Measurements from ENCODE around the gene GPN1. TPM values are rescaled to one million over a fixed set of nuclear protein-coding genes. Genes with fewer than 3 reads are reported as not detected.

The GPN1 gene
- total RNA-seq, 1 experiment from 2014 or later, result 61.1 TPM

DNA sequence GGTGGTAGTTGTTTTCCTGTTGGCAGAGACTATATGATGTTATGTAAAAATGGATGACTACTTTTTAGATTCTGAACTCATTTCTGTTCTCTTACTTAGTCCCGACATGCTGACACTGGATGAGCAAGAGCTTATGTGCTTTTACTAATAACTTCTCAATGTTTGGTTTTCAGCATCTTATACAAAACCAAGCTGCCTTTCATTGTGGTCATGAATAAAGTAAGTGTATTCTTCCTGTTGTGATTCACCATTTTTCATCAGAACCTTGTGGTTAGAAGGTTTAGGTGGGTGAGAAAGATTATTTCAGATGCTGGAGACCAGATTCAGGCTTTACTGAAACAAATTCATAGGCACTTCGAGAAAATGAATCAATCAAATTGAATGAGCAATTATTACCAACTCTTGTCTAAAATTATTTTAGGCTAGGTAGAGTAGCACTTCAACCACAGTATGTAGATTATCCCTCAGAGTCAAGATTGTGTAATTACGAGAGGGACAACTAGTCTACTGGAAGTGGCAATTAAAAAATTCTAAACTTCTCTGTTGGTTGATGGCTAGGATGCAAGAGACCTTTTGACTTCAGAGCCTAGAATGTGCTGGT is 9.3 kb downstream of the GPN1 start:
- Histone ChIP-seq H3K36me3 (ENCODE audit: insufficient read depth, low read length, poor library complexity, severe bottlenecking) (peaks cover 72% of the 10 kb centered on the region), H3K9me3 (ENCODE audit: low read depth, low read length, poor library complexity, severe bottlenecking) (no peaks in the 10 kb centered on the region), H3K27ac (ENCODE audit: low read depth, low read length, poor library complexity, severe bottlenecking) (no peak overlapping the region), H3K4me1 (ENCODE audit: insufficient read depth, low read length, poor library complexity, severe bottlenecking) (no peaks in the 10 kb centered on the region), H3K4me3 (ENCODE audit: low read depth, low read length, poor library complexity, severe bottlenecking) (no peak overlapping the region), H3K27me3 (replicated peaks; ENCODE audit: insufficient read depth, low read depth, low read length, poor library complexity) (no peaks in the 10 kb centered on the region)
- no peak for TF ChIP-seq EZH2 (IDR thresholded peaks at IDR 0.05; ENCODE audit: borderline replicate concordance, low read depth, low read length, poor library complexity, severe bottlenecking)
- TF ChIP-seq, protein P1, sequence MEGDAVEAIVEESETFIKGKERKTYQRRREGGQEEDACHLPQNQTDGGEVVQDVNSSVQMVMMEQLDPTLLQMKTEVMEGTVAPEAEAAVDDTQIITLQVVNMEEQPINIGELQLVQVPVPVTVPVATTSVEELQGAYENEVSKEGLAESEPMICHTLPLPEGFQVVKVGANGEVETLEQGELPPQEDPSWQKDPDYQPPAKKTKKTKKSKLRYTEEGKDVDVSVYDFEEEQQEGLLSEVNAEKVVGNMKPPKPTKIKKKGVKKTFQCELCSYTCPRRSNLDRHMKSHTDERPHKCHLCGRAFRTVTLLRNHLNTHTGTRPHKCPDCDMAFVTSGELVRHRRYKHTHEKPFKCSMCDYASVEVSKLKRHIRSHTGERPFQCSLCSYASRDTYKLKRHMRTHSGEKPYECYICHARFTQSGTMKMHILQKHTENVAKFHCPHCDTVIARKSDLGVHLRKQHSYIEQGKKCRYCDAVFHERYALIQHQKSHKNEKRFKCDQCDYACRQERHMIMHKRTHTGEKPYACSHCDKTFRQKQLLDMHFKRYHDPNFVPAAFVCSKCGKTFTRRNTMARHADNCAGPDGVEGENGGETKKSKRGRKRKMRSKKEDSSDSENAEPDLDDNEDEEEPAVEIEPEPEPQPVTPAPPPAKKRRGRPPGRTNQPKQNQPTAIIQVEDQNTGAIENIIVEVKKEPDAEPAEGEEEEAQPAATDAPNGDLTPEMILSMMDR (conservative IDR thresholded peaks at IDR 0.05; ENCODE audit: low read depth, low read length), result no peak
- POLR2A ChIA-PET (ENCODE audit: low non-redundant PET), result no interaction called here
- no TSS peak for BruUV-seq (replicated peaks)
- intact Hi-C loops (cut with micrococcal nuclease; ENCODE audit: unreplicated experiment), result no loop called here
- CTCF ChIA-PET, result no interaction called here
- no peak for DNase-seq (ENCODE audit: low spot score)

DNA sequence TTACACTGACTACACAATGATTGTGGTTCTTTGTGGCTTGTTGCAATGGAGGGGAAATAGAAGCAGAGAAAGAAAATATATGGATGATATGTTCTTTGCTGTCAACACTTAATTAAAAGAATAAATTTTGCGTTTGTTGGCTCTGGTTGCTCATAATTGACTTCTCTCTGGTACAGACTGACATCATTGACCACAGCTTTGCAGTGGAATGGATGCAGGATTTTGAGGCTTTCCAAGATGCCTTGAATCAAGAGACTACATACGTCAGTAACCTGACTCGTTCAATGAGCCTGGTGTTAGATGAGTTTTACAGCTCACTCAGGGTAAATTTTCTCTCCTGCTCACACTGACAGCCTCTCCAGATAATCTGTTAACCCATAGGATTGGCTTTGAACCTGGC is 9.9 kb downstream of the GPN1 start:
- no peak overlapping the region for H3K4me3 ChIP-seq (ENCODE audit: low read depth, low read length, poor library complexity, severe bottlenecking)
- H3K27me3 ChIP-seq (replicated peaks; ENCODE audit: insufficient read depth, low read depth, low read length, poor library complexity), result no peaks in the 10 kb centered on the region
- no peaks in the 10 kb centered on the region for H3K9me3 ChIP-seq (ENCODE audit: low read depth, low read length, poor library complexity, severe bottlenecking)
- DNase-seq (ENCODE audit: low spot score), result no peak
- CTCF ChIA-PET, result no interaction called here
- H3K36me3 ChIP-seq (ENCODE audit: insufficient read depth, low read length, poor library complexity, severe bottlenecking), result peaks cover 75% of the 10 kb centered on the region
- H3K4me1 ChIP-seq (ENCODE audit: insufficient read depth, low read length, poor library complexity, severe bottlenecking), result no peaks in the 10 kb centered on the region
- intact Hi-C loops (cut with micrococcal nuclease; ENCODE audit: unreplicated experiment), result no loop called here
- TF ChIP-seq, protein P1 (conservative IDR thresholded peaks at IDR 0.05; ENCODE audit: low read depth, low read length), result no peak
- no peak for TF ChIP-seq EZH2 (IDR thresholded peaks at IDR 0.05; ENCODE audit: borderline replicate concordance, low read depth, low read length, poor library complexity, severe bottlenecking)
- POLR2A ChIA-PET (ENCODE audit: low non-redundant PET), result no interaction called here
- no peak overlapping the region for H3K27ac ChIP-seq (ENCODE audit: low read depth, low read length, poor library complexity, severe bottlenecking)
- BruUV-seq (replicated peaks), result no TSS peak

DNA sequence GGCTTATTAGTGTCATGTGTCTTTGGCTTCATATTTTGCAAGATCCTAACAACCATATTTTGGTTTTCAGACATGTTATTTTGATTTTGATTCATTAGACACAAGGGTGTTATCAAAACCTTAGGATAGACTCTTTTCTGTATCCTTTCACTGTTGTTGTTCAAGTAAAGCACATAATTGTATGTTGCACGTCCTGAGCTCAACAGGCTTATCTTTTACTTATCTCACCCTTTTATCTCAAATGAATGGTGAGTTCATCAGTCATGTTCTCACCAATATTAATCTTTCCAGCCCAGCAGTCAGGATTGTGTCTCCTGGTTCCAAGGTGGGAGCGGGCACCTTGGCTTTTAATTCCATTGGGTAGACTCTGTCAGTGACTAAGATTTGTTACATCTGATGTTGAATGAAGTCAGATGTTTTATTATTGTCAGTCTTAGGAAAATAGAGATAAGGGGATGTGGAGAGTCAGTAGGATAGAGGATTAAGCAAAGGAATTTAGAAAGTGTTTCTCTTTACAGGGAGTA is 11.9 kb downstream of the GPN1 start:
- POLR2A ChIA-PET (ENCODE audit: low non-redundant PET), result no interaction called here
- Histone ChIP-seq H3K4me1 (ENCODE audit: insufficient read depth, low read length, poor library complexity, severe bottlenecking) (no peaks in the 10 kb centered on the region), H3K9me3 (ENCODE audit: low read depth, low read length, poor library complexity, severe bottlenecking) (no peaks in the 10 kb centered on the region), H3K27ac (ENCODE audit: low read depth, low read length, poor library complexity, severe bottlenecking) (no peak overlapping the region), H3K36me3 (ENCODE audit: insufficient read depth, low read length, poor library complexity, severe bottlenecking) (peaks cover 68% of the 10 kb centered on the region), H3K4me3 (ENCODE audit: low read depth, low read length, poor library complexity, severe bottlenecking) (no peak overlapping the region), H3K27me3 (replicated peaks; ENCODE audit: insufficient read depth, low read depth, low read length, poor library complexity) (no peaks in the 10 kb centered on the region)
- BruUV-seq (replicated peaks), result no TSS peak
- CTCF ChIA-PET, result no interaction called here
- DNase-seq (ENCODE audit: low spot score), result no peak
- intact Hi-C loops (cut with micrococcal nuclease; ENCODE audit: unreplicated experiment), result no loop called here
- no peak for TF ChIP-seq EZH2 (IDR thresholded peaks at IDR 0.05; ENCODE audit: borderline replicate concordance, low read depth, low read length, poor library complexity, severe bottlenecking)
- TF ChIP-seq, protein P1 (conservative IDR thresholded peaks at IDR 0.05; ENCODE audit: low read depth, low read length), result no peak

Data from A673 (cell line).